Liver (tissue), 3 donors: ENCODE measurements around the gene ZC3H6.

ENCODE experiments used
- GABPA ChIP-seq, 2 donors: IDR thresholded peaks in 1 of 2; conservative IDR thresholded peaks in 1 of 2; 2 replicates each; pipeline ENCODE4 v1.6.1; 2016; ENCODE audit warnings: antibody characterized with exemption in 2 of 2, mild to moderate bottlenecking in 1 of 2, moderate library complexity in 1 of 2
- HNF4G ChIP-seq: IDR thresholded peaks from 2 replicates; pipeline ENCODE4 v1.6.1; 2016; ENCODE audit warnings: antibody characterized with exemption
- JUND ChIP-seq, 2 donors: IDR thresholded peaks; 2 replicates each; pipeline ENCODE4 v1.6.1; 2016; ENCODE audit warnings: antibody characterized with exemption in 2 of 2
- SP1 ChIP-seq: IDR thresholded peaks from 2 replicates; pipeline ENCODE4 v1.6.1; 2018; ENCODE audit warnings: antibody characterized with exemption, mild to moderate bottlenecking
- YY1 ChIP-seq: IDR thresholded peaks from 2 replicates; pipeline ENCODE4 v1.6.1; 2016; ENCODE audit warnings: antibody characterized with exemption, mild to moderate bottlenecking
- TF ChIP-seq, protein P1 (sequence below): fragments of 150-350 bp; IDR thresholded peaks from 2 replicates; pipeline ENCODE4 v1.5.1; 2017; ENCODE audit warnings: improper control_type of control experiment, low read depth, low read length; ENCODE audit not compliant: missing input control
- TF ChIP-seq, protein P2 (sequence below): IDR thresholded peaks from 2 replicates; pipeline ENCODE4 v1.6.1; 2016; ENCODE audit warnings: antibody characterized with exemption
- TF ChIP-seq, protein P3 (sequence below): IDR thresholded peaks from 2 replicates; pipeline ENCODE4 v1.6.1; 2016; ENCODE audit warnings: antibody characterized with exemption, mild to moderate bottlenecking
- donor health status: healthy.
- donor health status: healthy.

DNA sequence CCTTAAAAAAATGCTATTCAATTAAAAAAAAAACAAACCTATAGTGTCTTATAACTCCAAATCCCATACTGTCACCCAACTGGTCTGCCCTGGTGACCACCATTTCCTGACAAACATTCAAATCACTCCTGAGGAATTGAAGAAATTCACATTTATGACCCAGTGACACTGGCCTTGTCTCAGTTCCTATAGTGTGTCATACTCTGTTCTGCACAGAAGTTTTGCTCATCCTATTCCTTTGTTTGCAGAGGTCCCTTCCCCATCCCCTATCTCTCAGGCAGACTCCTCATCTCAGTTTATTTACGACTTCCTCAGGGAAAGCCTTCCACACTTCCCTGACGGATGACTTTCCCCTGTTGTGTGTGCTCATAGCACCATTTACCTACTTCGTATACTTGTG lies 14.7 kb downstream of the ZC3H6 start:
- TF ChIP-seq, protein P1, sequence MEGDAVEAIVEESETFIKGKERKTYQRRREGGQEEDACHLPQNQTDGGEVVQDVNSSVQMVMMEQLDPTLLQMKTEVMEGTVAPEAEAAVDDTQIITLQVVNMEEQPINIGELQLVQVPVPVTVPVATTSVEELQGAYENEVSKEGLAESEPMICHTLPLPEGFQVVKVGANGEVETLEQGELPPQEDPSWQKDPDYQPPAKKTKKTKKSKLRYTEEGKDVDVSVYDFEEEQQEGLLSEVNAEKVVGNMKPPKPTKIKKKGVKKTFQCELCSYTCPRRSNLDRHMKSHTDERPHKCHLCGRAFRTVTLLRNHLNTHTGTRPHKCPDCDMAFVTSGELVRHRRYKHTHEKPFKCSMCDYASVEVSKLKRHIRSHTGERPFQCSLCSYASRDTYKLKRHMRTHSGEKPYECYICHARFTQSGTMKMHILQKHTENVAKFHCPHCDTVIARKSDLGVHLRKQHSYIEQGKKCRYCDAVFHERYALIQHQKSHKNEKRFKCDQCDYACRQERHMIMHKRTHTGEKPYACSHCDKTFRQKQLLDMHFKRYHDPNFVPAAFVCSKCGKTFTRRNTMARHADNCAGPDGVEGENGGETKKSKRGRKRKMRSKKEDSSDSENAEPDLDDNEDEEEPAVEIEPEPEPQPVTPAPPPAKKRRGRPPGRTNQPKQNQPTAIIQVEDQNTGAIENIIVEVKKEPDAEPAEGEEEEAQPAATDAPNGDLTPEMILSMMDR = no peak
- TF ChIP-seq GABPA (IDR thresholded peaks at IDR 0.05 in 1 of 2, conservative IDR thresholded peaks at IDR 0.05 in 1 of 2) (no peak), SP1 (no peak), HNF4G (no peak), JUND (IDR thresholded peaks at IDR 0.05) (no peak), YY1 (no peak)
- TF ChIP-seq, protein P2, sequence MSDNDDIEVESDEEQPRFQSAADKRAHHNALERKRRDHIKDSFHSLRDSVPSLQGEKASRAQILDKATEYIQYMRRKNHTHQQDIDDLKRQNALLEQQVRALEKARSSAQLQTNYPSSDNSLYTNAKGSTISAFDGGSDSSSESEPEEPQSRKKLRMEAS = no peak
- TF ChIP-seq, protein P3, sequence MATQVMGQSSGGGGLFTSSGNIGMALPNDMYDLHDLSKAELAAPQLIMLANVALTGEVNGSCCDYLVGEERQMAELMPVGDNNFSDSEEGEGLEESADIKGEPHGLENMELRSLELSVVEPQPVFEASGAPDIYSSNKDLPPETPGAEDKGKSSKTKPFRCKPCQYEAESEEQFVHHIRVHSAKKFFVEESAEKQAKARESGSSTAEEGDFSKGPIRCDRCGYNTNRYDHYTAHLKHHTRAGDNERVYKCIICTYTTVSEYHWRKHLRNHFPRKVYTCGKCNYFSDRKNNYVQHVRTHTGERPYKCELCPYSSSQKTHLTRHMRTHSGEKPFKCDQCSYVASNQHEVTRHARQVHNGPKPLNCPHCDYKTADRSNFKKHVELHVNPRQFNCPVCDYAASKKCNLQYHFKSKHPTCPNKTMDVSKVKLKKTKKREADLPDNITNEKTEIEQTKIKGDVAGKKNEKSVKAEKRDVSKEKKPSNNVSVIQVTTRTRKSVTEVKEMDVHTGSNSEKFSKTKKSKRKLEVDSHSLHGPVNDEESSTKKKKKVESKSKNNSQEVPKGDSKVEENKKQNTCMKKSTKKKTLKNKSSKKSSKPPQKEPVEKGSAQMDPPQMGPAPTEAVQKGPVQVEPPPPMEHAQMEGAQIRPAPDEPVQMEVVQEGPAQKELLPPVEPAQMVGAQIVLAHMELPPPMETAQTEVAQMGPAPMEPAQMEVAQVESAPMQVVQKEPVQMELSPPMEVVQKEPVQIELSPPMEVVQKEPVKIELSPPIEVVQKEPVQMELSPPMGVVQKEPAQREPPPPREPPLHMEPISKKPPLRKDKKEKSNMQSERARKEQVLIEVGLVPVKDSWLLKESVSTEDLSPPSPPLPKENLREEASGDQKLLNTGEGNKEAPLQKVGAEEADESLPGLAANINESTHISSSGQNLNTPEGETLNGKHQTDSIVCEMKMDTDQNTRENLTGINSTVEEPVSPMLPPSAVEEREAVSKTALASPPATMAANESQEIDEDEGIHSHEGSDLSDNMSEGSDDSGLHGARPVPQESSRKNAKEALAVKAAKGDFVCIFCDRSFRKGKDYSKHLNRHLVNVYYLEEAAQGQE = no peak
